ENCODE results near the gene HECTD2. TPM values are rescaled to one million over a fixed set of nuclear protein-coding genes. Genes with fewer than 3 reads are reported as not detected.
"Not testable (repeated sequence)": the region's sequence is repeated elsewhere in the genome, so short reads cannot be mapped to it uniquely, and the experiment has no call there.

HECTD2 gene
- total RNA-seq, 1 donor from 2014 or later = 1.6 TPM

- not testable (repeated sequence) for H3K27me3 ChIP-seq (ENCODE audit: control insufficient read depth, insufficient read depth, low read length); H3K36me3 ChIP-seq (ENCODE audit: control insufficient read depth, insufficient read depth, low read length); FAIRE-seq; H3K4me3 ChIP-seq (ENCODE audit: low read depth, low read length)
- DNase-seq (ENCODE audit: low read depth) = peak; percentile 54
- TF ChIP-seq CTCF (IDR thresholded peaks at IDR 0.05; ENCODE audit: insufficient read depth, low read length, severe bottlenecking) = peak; percentile 59
These were observed 40.1 kb upstream of the HECTD2 start for GRCh38 chr10:91369978-91370589.

DNA sequence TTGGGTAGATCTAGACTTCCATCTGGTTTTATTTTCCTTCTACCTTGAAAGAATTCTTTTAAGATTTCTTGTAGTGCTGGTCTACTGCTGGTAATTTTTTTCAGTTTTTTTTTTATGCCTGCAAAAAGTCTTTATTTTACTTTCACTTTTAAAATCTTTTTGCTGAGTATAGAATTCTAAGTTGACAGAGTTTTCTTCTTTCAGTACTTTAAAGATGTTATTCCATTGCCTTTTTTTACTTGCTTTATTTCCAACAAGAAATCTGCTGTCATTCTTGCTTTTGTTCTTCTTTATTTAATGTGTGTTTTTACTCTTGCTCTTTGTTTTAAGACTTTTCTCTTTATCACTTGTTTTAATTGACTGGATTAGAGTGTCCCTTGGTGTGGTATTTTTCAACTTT lies 36.1 kb upstream of the HECTD2 start:
- no peak for FAIRE-seq
- no peaks in the 10 kb centered on the region for H3K36me3 ChIP-seq (ENCODE audit: control insufficient read depth, insufficient read depth, low read length)
- DNase-seq (ENCODE audit: low read depth) = no peak
- H3K4me3 ChIP-seq (ENCODE audit: low read depth, low read length) = no peak overlapping the region
- TF ChIP-seq CTCF (IDR thresholded peaks at IDR 0.05; ENCODE audit: insufficient read depth, low read length, severe bottlenecking) = no peak
- H3K27me3 ChIP-seq (ENCODE audit: control insufficient read depth, insufficient read depth, low read length) = no peaks in the 10 kb centered on the region

DNA sequence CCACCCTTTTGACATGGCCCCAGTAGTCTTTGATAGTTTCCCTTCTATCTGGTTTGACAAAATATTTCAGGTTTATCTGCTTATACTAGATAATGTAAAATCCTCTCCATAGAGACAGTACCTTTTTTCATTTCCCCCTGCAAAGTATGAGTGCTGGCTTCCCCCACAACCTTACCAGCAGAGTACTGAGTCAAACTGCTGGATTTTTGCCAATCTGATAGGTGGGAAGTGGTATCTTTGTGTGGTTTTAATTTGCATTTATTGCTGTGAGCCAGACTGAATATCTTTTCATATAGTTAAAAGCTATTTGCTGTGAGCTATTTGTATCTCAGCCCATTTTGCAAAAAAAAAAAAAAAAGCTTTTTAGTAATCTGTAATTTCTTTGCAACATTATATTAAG lies 32.1 kb upstream of the HECTD2 start:
- no peaks in the 10 kb centered on the region for H3K36me3 ChIP-seq (ENCODE audit: control insufficient read depth, insufficient read depth, low read length)
- no peak overlapping the region for H3K4me3 ChIP-seq (ENCODE audit: low read depth, low read length)
- FAIRE-seq (no peak), DNase-seq (ENCODE audit: low read depth) (peak; percentile 48)
- H3K27me3 ChIP-seq (ENCODE audit: control insufficient read depth, insufficient read depth, low read length) = no peaks in the 10 kb centered on the region
- no peak for TF ChIP-seq CTCF (IDR thresholded peaks at IDR 0.05; ENCODE audit: insufficient read depth, low read length, severe bottlenecking)

DNA sequence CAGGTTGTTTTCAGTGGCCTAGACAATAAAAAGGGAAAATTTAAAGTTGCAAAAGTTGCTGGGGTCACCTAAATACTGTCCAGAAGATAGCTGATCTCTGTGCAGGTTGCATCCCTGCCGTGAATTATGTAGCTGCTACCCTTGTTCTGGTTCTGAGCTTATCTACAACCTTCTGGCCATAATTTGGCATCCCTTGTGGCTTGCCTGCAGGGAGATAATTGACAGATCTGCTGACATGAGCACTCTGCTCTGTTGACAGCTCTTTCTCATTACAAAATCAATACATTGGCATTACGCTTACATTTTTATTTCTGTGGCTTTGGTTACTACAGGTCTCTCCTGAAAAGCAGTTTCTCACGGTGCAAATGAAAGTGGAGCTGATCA lies 29.3 kb upstream of the HECTD2 start:
- no peak for TF ChIP-seq CTCF (IDR thresholded peaks at IDR 0.05; ENCODE audit: insufficient read depth, low read length, severe bottlenecking)
- Histone ChIP-seq H3K4me3 (ENCODE audit: low read depth, low read length) (no peak overlapping the region), H3K27me3 (ENCODE audit: control insufficient read depth, insufficient read depth, low read length) (no peaks in the 10 kb centered on the region), H3K36me3 (ENCODE audit: control insufficient read depth, insufficient read depth, low read length) (no peaks in the 10 kb centered on the region)
- FAIRE-seq = peak; percentile 94
- DNase-seq (ENCODE audit: low read depth) = no peak

DNA sequence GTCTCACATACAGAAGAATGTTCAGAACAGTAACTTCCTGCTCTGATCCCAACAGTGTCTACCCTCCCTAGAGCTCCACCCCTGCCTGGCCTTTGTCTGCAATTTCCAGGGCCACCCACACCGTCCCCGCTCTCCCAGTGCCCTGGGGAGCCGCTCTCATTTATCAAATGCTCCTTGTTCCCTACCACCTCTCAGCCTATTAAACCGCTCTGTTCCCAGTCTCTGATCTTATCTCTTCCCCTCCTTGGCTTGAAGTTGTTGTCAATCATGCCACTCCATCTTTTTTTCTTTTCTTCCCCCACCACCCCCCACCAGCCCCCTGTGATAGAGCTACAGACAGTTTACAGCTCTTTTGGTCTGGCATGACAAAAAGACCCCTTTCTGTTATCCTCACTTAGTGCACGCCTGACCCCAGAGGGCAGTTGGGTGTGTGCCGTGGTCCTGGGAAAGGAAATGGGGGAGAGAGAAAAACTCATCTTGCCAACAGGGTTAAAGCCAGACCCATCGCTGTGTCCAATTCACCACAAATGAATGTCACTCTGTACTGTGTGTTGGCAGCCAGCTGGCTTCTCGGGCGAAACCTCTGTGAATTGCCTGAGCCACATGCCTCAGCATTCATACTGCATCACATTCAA lies 28.8 kb upstream of the HECTD2 start:
- no peak overlapping the region for H3K4me3 ChIP-seq (ENCODE audit: low read depth, low read length)
- DNase-seq (ENCODE audit: low read depth) (no peak), FAIRE-seq (no peak)
- no peaks in the 10 kb centered on the region for H3K27me3 ChIP-seq (ENCODE audit: control insufficient read depth, insufficient read depth, low read length)
- no peaks in the 10 kb centered on the region for H3K36me3 ChIP-seq (ENCODE audit: control insufficient read depth, insufficient read depth, low read length)
- no peak for TF ChIP-seq CTCF (IDR thresholded peaks at IDR 0.05; ENCODE audit: insufficient read depth, low read length, severe bottlenecking)
